Hematopoietic multipotent progenitor cell treated with erythropoietin and hydrocortisone succinate and interleukin-3 and kit ligand, for 4 days (in vitro differentiated cells): ENCODE measurements around the gene BSND.
"Not testable (repeated sequence)": the region's sequence is repeated elsewhere in the genome, so short reads cannot be mapped to it uniquely, and the experiment has no call there.

Experiments
- DNase-seq: peaks from one replicate; pipeline ENCODE4 v3.0.0-alpha.2; 2015

The BSND gene

GRCh38 chr1:54995013-54995760, 3.5 kb upstream of the BSND start:
- no peak for DNase-seq

DNA sequence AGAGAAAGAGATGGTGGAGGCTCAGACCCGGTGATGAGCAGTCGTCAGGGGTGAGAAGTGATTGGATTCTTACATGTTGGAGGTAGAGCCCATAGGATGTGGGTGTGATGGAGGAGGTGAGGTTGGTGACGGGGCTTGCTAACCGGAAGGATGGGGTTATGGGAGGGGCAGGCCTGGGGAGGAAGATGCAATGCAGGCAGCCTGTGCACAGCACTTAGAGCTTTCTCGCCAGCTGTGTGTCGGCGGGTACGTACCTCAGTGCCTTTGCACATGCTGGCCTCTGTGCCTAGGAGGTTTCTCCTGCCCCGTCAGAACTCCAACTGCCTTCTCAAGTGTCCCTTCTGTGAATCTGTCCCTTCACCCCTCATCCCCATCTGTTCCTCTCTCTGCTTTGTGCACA, 2.9 kb upstream of the BSND start:
- no peak for DNase-seq

DNA sequence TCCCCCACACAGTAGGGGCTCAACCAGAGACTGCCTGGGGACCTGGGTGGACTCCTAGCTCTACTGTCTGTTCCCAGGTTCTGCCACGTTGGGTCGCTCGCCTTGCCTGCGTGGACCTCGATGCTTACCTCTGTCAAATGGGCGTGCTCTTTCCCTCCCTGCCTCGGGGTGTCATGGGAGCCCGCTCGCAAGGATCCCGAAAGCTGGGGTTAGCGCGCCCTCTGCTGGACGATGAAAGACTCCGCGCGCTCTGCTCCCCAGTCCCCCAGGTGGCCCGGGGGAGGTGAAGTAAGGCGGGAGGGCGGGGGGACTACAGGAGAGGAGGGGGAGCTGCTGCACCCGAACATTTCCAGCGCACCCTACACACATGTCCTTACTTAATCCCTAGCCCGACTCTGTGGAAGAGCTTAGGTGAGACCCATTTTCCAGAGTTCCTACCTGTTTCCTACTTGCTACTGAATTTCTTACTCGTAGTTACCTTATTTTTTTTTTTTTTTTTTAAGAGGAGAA, 2.3 kb upstream of the BSND start:
- DNase-seq: peak; percentile 89

DNA sequence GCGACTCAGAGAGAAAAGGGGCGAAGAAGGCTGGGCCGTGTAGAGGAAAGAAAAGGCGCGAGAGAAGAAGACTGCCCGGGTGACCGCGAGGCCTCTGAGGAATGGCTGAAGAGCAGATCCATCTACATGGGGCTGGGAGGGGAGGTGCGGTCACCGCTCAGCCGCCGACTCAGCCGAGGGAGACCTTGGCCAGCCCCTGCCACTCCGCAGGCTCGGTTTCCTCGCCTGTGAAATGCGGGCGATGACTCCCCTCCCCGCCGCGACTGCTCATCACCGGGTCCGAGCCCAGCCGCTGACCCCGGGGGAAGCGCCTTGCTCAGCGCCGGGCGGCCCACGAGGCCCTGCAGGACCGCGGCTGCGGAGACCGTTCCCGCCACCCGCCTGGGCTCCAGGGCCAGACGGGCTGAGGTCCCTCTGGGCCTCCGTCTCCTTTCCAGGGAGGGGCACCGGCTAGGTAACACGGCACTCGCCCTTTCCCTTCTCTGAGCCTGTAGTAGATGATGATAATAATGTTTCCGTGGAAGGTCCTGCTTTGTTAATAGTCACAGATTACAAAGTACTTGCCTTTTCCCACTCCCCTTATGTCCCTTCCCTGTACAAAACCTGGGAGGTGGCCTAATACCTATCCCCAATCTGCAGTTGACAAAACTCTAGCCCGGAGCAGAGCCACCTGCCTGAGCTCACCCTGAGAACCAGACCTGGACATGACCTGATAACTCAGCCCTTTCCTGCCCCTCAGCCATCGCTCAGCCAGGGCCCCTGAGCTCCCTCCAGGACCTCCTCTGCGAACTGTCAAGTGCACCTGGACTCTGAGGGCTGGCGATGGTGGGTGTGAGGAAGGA, 1.6 kb upstream of the BSND start:
- peak; percentile 29 for DNase-seq

DNA sequence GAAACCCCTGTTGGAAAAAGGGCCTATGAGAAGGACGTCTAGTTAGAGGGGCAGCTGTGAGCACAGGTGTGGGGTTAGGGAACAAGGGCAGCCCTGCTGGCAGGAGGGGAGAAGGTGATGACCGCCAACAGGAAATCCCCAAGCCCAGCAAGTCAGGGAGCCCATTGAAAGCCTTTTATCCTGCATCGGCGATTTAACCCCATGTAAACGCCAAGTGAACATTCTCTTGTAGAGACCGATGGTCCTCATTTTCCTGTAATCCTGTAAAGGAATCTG, 1.1 kb upstream of the BSND start:
- no peak for DNase-seq

- no peak for DNase-seq
Observed at GRCh38 chr1:54998100-54998499, 633 bp upstream of the BSND start.

DNA sequence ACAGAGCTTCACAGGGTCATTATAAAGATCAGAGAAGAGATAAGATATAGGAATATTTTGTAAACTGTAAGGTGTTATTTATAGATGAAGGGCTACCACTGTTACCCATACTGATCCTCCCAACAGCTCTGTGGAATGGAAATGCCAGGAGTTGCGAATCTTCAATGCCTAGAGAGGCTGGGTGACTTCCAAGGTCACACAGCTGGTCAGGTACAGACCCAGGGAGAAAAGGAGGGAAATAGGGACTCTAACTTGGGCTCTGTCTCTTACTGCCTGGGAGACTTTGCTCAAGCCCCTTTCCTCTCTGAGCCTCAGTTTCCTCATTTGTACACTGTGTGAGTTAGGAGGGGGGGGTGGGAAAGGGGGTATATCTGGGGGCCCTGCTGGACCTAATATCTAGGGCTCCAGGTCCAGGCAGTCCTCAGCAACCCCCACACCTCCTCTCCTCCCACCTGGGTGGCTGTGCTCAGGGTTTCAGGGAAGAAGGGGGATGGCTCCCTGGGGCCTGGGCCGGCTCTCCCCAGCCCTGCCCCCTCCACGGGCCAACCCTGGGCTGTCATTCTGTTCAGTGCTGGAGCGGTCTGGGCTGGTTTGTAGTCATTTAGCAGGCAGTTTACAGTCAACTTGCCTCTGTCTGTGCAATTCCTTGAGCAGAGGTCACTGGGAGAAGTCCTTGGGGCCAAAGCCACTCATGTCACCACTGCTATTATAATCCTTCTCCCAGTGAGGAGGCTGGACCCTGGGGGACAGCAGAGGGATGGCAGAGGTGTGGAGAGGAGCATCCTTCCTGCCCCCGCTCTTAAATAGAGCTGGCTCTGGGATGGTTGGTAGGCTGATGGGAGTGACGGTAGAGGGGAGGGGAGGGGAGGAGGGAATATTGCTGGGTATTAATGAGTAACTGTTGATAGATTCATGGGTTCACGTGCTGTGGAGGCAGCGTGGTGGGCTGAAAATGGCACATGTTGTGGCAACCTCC, 1.7 kb downstream of the BSND start:
- no peak for DNase-seq

- DNase-seq: no peak
Observed at GRCh38 chr1:55001311-55001710, 2.6 kb downstream of the BSND start.

- no peak for DNase-seq
Observed at GRCh38 chr1:55002686-55003085, 4.0 kb downstream of the BSND start.

DNA sequence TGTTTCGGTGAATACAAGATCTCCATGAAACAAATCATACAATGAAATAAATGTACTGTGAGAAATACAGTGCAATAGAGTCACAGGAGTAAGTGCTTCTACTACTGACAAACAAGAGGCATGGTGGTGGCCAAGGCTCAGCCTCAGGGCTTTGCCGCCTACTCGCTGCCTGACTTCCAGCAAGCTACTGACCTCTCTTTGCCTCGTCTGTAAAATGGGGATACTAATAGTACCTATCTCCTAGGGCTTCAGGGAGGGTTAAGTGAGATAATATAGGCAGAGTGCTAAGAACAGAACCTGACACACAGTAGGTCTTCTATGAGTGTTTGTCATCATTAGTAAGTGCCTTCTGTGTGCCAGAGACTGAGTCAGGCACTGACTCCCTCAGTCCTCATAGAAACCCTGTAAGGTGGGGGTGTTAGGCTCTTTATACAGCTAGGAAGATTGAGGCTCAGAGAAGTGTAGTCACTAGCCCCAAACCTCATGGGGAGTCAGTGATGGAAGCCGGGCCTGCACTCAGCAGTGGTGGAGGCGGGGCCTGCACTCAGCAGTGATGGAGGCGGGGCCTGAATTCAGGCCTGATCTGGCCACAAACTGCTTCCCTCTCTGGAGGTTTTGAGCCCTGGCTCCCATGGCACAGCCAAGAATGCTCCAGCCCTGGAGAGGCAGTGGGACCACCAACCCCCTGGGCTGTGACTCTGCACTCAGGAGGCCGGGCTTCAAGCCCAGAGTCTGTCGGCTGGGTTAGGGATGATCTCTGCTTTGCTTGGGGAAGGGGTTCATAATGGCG, 6.8 kb downstream of the BSND start:
- peak; percentile 25 for DNase-seq

GRCh38 chr1:55006931-55007330, 8.2 kb downstream of the BSND start:
- DNase-seq: no peak

DNA sequence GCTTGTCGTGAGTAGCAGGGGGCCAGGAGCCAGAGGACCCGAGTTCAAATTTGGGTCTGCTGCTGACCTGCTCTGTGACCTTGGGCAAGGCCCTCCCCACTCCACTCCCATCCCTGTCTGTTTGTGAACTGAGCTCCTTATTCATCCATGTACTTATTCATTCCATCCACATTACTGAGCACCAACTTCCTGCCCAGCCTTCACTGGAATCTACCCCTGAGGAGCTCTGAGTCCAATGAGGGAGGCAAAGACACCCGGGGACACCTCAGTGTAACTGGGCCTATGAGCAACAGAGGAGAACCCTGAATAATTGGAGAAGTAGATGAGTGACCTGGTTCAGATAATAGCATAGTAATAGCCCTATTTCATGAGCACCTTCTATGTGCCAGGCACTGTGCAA, 8.9 kb downstream of the BSND start:
- no peak for DNase-seq

DNA sequence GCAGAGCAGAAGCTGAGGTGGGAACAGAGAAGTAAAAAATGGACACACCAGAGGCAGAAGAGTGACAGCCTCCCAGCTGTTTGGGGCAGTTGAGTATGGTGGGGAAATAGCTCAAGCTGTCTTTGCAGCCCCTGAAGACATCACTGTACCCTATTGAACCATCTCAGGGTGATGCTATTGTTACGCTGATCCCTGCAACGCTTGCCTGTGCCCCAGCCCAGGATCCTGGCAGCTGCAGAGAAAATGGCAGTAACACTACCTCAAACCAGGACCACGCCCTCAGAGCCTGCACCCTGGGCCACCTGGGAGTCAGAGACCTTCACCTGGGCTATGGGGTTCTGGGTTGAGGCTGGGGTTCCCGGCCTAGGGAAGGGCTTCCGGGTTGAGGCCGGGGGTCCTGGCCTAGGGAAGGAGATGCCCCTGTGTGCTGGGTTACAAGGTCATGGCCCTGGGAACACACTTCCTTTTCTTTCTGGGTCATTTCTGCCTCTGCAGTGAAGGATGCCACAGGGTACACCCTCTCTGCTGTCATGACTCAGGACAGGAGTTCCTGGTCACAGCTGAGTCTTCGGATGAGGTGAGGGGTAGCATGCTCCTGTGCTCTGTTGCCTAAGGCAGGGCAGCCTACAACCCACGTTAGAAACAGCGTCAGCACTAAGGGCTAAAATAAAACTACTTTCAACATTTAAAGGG, 11.6 kb downstream of the BSND start:
- no peak for DNase-seq

DNA sequence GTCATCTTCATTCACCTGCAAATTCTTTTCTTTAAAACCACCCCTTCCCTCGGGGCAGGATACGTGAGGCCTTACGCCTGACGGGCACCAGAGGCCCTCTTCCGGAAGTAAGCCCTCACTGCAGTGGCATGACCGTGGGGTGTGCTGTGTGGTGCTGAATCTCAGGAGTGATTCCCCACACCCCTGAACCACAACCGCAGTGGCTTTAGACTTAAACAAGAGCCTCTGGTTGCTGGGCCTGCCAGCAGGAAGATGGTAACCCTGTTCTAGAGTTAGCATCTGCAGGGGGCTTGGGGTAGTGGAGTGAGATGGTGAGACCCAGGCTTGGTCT, 12.1 kb downstream of the BSND start:
- DNase-seq: no peak

DNA sequence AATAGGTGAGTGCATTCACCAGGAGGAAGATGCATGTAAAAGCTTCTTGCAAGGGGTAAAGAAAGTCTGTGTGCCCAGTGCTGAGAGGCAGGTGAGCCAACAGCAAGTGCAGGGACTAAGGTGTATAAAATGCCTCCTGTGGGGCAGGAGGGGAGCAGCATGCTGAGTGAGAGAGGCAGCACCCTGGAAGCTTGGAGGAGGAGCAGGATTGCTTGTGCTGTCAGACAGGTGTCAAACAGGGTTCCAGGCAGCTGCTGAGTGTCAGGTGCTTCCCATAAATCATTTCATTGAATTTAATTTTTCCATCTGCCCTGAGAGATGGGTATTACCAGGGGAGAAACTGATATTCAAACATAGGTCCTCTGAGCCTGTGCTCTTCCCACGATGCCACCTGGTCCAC, 13.9 kb downstream of the BSND start:
- DNase-seq: no peak

- DNase-seq: no peak
Observed at GRCh38 chr1:55015123-55015522, 16.4 kb downstream of the BSND start.

DNA sequence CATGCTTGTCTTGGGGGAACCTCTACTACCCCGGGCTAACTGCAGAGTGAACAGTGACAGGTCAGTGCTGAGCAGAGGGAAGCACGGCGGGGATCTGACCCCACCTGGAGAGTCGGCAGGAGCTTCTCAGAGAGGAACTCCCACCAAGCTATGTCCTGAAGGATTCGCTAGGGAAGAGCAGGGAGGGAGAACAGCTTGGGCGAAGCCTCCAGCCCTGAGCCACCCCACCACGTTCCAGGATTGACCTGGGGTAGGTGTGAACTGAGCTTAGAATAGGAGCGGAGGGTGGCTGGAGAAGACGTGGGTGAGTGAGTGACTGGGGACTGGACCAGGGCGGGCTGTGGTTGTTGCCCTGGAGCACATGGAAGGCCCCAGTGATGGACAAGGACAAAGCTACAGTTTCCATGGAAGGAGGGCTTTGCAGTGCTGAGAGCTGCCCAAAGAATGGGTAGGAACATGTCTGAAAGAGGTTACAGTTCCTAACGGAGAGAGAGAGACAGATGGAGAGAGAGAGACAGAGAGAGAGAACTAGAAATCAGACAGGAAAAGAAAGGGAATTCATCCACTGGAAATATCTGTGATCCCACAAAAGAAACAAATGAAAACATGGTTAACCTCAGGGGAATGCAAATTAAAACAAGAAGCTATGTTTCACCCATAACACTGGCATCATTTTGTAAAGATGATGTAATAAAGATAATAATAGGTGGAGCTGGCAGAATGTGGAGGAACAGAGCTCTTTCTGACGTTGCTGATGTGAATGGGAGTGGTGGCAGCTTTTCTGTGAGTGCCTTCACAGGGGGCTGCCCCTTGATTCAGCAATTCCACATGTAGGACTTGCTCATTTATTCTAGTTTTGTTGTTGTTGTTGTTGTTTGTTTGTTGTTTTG, 17.2 kb downstream of the BSND start:
- DNase-seq: no peak

DNA sequence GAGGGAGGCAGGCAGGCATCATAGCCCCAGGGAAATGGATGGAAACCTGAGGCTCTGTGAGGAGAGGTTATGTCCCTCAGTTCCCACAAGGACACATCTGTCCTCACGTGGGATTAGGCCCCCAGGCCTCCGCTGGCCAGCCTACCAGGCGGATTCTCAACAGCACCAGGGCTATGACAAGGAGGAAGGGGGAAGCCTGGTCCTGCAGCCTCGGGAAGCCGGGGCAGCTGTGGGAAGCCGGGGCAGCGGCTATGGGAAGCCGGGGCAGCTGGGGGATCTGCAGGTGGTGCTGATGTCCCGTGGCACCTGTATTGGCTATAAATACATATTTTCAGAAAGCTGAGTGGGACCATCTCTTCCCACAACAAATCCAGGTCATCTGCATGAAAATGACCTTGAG, 19.7 kb downstream of the BSND start:
- DNase-seq: no peak

GRCh38 chr1:55021942-55022546, 23.3 kb downstream of the BSND start:
- peak; percentile 86 for DNase-seq

DNA sequence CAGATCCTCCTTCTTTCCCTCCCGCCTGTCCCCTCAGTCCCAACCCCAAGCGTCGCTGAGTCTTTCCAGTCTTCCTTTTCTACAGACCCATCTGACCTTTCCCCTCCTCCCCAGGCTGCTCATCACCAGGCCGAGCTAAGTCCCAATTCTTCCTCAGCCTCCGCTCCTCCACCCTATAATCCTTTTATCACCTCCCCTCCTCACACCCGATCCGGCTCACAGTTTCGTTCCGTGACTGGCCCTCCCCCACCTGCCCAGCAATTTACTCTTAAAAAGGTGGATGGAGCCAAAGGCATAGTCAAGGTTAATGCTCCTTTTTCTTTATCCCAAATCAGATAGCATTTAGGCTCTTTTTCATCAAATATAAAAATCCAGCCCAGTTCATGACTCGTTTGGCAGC, 25.4 kb downstream of the BSND start:
- not testable (repeated sequence) for DNase-seq
